Large intestine (tissue), 3 donors: ENCODE data around the gene ASTN2. TPM values are rescaled to one million over a fixed set of nuclear protein-coding genes. Genes with fewer than 3 reads are reported as not detected.
A peak's percentile ranks its signal among the peaks of the same experiment; 100 is the strongest.

ENCODE experiments used
- DNase-seq, 2 donors: peaks; one replicate each; pipeline versions ENCODE4 v3.0.0 to v3.0.0-alpha.2; 2013
- H3K27ac ChIP-seq: one replicate; pipeline ENCODE4 v1.5.1; 2013; ENCODE audit warnings: low read length
- H3K27me3 ChIP-seq: 2 replicates; pipeline ENCODE4 v1.6.1; 2013; ENCODE audit warnings: low read length; ENCODE audit not compliant: control insufficient read depth, insufficient read depth
- H3K36me3 ChIP-seq: 2 replicates; pipeline ENCODE4 v1.6.1; 2013; ENCODE audit warnings: low read length; ENCODE audit not compliant: control insufficient read depth, insufficient read depth
- H3K4me1 ChIP-seq: one replicate; pipeline ENCODE4 v1.6.1; 2013; ENCODE audit warnings: low read length; ENCODE audit not compliant: control insufficient read depth, insufficient read depth
- H3K4me3 ChIP-seq: one replicate; pipeline ENCODE4 v1.5.1; 2013; ENCODE audit warnings: low read length
- H3K9me3 ChIP-seq: one replicate; pipeline ENCODE4 v1.6.1; 2013; ENCODE audit warnings: mild to moderate bottlenecking, low read depth, low read length, moderate library complexity; ENCODE audit not compliant: control insufficient read depth
- WGBS: methylation state at CpG from one replicate; pipeline ENCODE4 v1.1.5; 2013; ENCODE audit warnings: low lambda C conversion rate; ENCODE audit not compliant: insufficient coverage; 5-methylcytosine and 5-hydroxymethylcytosine counted together
- polyA plus RNA-seq: library from polyadenylated mRNA; unstranded; fragments of 120-200 nt; gene quantifications from one replicate; pipeline ENCODE4 v1.2.1, GENCODE V29; 2013

ASTN2 gene
- polyA plus RNA-seq, 1 donor: 11.4 TPM

DNA sequence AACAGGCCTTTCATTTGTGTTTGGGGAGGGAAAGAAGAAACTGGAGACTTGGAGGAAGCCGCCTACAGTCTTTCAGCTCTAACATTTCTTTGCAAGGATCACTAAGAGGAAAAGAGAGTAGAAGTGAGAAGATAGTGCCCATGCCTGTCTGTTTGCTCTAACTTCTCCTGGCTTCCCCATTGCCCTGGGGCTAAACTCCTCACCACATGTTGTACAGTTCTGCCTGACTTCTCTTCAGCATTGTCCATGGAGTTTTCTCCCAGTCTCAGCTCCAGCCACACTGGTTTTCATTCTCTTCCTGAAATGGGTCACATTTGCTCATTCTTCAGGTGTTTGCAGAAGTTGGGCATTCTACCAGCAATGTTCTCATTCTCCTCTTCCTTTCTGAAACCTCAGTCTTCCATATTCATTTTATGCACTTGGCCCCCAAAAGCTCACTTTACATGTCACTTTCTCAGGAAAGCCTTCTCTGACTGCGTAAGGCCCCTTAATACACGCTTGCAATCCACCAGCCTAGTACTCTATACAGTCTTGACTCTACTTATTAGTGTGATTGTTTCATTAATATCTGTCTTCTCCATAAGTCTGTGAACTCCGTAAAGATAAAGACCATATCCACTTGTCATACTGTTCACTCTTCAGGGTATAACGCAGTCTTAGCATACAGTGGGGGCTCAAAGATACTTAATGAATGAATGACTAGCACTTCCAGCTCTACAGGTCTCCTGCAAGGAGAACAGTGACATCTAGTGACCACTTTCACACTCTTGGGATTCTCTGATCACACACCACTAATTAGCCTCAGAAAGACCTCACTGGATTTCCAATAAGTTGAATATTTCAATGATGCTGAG lies 768.0 kb downstream of the ASTN2 start:
- Histone ChIP-seq H3K27me3 (no peaks in the 10 kb centered on the region), H3K4me1 (no peaks in the 10 kb centered on the region), H3K4me3 (no peak overlapping the region), H3K9me3 (no peaks in the 10 kb centered on the region), H3K36me3 (peaks cover 3% of the 10 kb centered on the region), H3K27ac (no peak overlapping the region)
- WGBS: 86% methylated on average over 2 of the region's 5 CpGs
- DNase-seq: peak; percentile 26 to 28

DNA sequence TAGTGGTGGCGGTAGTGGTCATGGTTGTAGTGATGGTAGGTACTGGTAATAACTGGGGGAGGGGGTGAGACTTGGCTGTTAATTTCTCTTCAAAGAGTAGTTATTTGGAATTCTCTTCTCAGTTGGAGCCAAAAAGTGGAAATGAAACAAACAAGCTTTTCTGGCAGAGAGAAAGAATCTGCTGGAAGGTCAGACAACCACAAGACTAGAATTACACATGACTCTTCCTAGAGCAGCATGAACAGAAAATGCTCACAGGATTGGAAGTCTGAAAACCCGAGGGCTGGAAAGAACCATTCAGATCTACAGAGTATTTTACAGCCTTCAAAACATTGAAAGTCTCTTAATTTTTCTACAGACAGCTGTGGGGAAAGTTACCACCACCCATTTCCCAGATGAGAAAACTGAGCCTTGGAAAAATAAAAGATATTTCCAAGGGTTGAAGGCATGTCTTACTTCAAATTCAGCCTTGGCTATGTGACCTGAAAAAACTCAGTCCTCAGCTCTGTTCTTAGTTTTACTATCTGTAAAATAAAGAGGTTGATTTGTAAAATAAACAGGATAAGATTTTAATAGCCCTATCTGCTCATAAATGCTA lies 770.7 kb downstream of the ASTN2 start:
- Histone ChIP-seq H3K36me3 (no peaks in the 10 kb centered on the region), H3K9me3 (no peaks in the 10 kb centered on the region), H3K27me3 (no peaks in the 10 kb centered on the region), H3K4me1 (no peaks in the 10 kb centered on the region), H3K27ac (no peak overlapping the region), H3K4me3 (no peak overlapping the region)
- DNase-seq: no peak
- WGBS: no CpG with 5 or more reads among the region's 2 CpGs

DNA sequence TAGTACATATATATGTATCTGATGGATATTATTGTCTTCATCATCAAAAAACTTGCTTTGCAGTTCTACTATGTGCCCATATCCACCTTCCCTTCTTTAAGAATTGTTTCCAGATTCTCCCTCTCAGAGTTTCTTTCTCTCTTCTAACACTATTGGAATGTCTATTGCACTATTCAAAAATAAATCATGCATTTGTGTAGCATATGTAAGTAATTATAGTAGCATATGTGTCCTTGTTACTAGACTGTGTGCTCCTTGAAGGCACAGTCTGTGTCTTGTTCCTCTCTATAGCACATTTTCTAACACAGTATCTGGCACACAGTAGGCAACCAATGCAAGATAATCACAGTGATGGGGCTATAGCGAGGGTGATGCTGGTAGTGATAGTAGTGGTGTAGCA lies 771.2 kb downstream of the ASTN2 start:
- Histone ChIP-seq H3K9me3 (no peaks in the 10 kb centered on the region), H3K36me3 (no peaks in the 10 kb centered on the region), H3K4me3 (no peak overlapping the region), H3K27me3 (no peaks in the 10 kb centered on the region), H3K27ac (no peak overlapping the region), H3K4me1 (no peaks in the 10 kb centered on the region)
- no peak for DNase-seq
- no CpG with 5 or more reads among the region's 1 CpG for WGBS

DNA sequence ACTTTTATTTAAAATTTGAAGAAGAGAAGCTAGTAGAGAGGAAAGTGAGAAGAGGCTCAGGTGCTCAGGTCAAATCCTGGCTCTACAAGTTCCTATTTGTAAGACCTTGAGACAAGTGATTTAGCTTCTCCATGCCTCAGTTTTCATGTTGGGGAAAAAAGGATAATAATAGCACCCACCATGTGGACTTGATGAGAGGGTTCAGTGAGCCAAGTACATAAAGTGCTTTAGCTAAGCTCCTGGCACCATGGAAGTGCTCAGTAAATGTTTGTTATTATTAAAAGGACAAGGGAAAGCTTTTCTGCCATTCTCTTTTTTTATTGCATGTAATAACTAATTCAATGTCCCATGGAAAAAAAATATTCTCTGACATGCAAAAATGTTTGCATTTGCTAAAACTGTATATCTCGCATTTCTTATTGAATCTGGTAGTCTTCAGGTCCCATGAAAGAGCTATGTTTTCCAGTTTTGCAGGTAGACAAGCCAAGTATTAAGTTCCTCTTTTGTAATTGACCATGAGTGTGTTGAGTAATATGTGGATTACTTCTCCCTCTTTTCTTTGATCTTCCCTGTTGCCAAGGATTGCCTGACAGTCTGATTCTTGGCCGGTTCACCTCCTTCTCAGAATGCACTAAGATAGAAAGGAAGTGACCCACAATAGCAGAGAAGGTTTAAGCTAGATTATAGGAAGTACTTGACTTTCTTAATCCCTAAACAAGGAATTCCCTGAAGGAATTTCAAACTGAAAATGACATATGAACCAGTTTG lies 773.4 kb downstream of the ASTN2 start:
- H3K4me1 ChIP-seq: no peaks in the 10 kb centered on the region

DNA sequence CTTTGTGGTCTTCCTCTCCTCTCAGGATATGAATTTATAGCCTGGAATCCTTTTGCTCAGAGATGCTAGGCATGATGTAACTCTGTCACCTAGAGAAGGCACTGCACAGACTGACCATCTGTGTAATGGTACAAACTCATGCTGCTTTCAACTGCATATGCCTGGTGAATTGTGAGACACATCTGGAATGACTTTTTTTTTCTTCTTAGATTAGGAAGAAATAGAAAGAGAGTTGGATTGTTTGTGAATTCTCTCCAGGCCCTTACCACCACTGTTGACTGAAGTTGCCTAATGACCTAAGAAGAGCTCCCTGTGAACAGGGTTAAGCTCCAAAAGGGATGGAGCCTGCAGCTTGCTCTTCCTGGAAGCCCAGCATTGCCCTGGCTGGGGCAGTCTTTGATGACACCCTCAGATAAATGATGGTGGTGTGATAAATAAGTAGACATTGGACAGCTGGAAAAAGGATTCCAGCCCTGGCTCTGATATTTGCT lies 775.6 kb downstream of the ASTN2 start:
- Histone ChIP-seq H3K27ac (no peak overlapping the region), H3K9me3 (no peaks in the 10 kb centered on the region), H3K36me3 (no peaks in the 10 kb centered on the region), H3K27me3 (no peaks in the 10 kb centered on the region), H3K4me3 (no peak overlapping the region), H3K4me1 (no peaks in the 10 kb centered on the region)
- no peak for DNase-seq

More for the DNA sequence above, 773.4 kb downstream of the ASTN2 start:
- H3K4me3 ChIP-seq: no peak overlapping the region
- no peak overlapping the region for H3K27ac ChIP-seq
- 60% methylated on average over 1 of the region's 2 CpGs for WGBS
- no peaks in the 10 kb centered on the region for H3K36me3 ChIP-seq
- no peaks in the 10 kb centered on the region for H3K9me3 ChIP-seq
- no peaks in the 10 kb centered on the region for H3K27me3 ChIP-seq
- DNase-seq: no peak

DNA sequence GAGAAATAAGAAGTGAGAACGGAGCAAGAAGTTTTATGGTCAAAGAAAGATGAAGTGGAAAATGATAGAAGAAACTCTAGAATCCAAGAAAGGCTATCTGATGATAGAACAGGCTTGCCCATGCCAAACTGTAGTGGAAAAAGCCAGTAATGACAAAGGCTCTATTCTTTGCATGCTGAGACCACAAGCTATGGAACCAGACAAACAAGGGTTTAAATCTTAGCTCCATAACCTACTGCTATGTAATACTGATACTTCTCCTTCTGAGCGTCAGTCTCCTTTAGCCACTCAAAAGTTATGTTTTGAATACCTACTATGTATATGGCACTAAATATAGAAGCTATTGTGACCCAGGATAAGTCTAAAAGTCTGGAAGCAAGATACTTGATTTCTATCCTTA lies 778.9 kb downstream of the ASTN2 start:
- no peak for DNase-seq
- H3K27ac ChIP-seq: no peak overlapping the region
- 88% methylated on average over 1 of the region's 2 CpGs for WGBS
- H3K27me3 ChIP-seq: no peaks in the 10 kb centered on the region
- no peak overlapping the region for H3K4me3 ChIP-seq
- no peaks in the 10 kb centered on the region for H3K36me3 ChIP-seq
- no peaks in the 10 kb centered on the region for H3K9me3 ChIP-seq
- no peaks in the 10 kb centered on the region for H3K4me1 ChIP-seq

DNA sequence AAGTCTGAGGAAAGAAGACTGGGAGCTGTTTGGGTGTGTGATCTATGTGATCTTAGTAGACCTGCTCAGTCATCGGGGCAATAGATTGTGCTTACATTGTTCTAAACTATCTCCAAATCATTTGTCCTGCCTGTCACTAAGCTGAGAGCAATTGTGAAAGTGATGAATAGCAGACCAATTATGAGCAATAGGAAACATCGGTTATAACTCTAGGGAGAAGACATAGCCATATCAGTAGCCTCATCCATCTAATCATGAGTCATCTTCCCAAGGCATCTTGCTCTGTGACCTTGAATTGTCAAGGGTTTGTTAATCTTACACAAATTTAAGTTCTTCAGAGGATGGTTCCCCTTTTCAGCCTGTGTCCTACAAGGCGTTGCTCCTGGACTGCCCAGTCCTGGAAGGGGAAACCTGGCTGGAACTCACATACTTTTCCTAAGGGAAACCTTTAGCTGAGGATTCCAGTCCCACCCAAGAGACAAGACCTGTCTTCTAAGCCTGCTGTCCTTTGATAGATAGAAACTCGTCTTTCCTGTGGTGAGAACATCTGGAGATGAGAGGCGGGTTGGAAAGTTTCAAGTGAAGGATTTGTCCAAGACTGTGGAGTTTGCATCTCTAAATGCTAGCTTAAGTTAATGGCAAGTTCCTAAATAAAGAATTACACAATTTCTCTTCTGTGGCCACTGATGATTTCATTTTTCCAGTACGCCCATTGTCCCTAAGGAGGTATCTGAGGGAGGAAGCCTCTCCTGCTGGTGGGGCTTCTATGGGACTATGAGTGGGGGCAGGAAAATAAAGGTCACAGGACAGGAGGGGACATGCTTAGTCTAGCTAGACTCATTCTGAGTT lies 781.6 kb downstream of the ASTN2 start:
- Histone ChIP-seq H3K27me3 (no peaks in the 10 kb centered on the region), H3K4me3 (no peak overlapping the region), H3K4me1 (no peaks in the 10 kb centered on the region), H3K36me3 (no peaks in the 10 kb centered on the region), H3K27ac (no peak overlapping the region), H3K9me3 (no peaks in the 10 kb centered on the region)
- DNase-seq: no peak
- no CpG with 5 or more reads among the region's 6 CpGs for WGBS

DNA sequence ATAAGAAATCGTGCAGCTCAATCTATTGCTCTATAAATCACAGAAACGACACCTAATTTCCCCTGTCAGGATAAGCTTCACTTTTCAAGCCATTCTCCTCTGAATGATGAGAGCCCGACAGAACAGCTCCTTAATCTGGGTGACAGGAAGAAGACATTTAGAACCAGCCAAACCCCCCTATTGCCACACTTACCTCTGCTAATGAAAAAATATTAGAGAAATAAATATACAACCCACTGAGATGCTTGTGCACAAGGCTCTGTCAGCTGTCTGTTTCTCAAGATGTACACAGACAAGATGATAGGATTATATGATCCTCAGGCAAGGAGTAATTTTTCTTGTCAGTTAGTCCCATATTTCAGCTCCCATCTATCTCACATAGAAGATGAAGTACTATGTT lies 785.2 kb downstream of the ASTN2 start:
- Histone ChIP-seq H3K4me3 (no peak overlapping the region), H3K27ac (no peak overlapping the region), H3K9me3 (no peaks in the 10 kb centered on the region), H3K27me3 (no peaks in the 10 kb centered on the region), H3K4me1 (no peaks in the 10 kb centered on the region), H3K36me3 (no peaks in the 10 kb centered on the region)
- no CpG with 5 or more reads among the region's 3 CpGs for WGBS
- DNase-seq: no peak

DNA sequence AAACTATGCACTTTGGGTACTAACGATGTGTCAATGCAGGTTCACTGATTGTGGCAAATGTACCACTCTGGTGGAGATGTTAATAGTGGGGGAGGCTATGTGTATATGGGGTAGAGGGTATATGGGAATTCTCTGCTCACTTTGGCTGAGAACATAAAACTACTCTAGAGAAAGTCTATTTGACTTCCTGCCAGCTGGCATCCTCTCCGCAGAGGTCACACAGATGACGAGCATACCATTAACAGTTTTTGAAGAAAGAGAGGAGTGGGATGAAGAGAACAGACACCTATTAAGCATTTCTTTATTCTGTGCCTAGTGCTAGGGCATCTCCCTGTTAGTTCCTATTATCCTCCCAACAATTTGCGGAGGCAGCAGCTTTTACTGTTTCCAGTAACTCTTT lies 786.1 kb downstream of the ASTN2 start:
- H3K36me3 ChIP-seq: no peaks in the 10 kb centered on the region
- 71% methylated on average over 3 of the region's 4 CpGs for WGBS
- no peak overlapping the region for H3K4me3 ChIP-seq
- no peaks in the 10 kb centered on the region for H3K27me3 ChIP-seq
- H3K9me3 ChIP-seq: no peaks in the 10 kb centered on the region
- DNase-seq: no peak
- H3K4me1 ChIP-seq: no peaks in the 10 kb centered on the region
- no peak overlapping the region for H3K27ac ChIP-seq

DNA sequence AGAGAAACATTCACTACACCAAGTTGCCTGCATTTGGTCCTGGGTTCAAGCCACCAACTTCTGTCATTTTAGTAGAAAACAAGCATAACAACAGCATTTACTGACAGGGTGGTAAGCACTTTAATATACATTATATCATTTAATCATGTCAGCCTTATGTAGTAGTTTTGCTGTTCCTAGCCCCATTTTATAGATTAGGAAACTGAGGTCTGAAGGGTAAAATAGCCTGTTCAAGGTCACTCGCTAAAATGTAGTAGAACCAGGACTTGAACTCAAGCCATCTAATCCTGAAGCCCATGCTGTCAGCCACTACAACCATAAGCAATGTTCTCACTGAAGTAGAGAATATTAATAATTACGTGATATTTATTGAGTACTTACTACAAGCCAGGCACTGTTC lies 787.4 kb downstream of the ASTN2 start:
- DNase-seq: no peak
- H3K27ac ChIP-seq: no peak overlapping the region
- H3K4me1 ChIP-seq: no peaks in the 10 kb centered on the region
- no peaks in the 10 kb centered on the region for H3K9me3 ChIP-seq
- H3K27me3 ChIP-seq: no peaks in the 10 kb centered on the region
- no CpG with 5 or more reads among the region's 2 CpGs for WGBS
- no peaks in the 10 kb centered on the region for H3K36me3 ChIP-seq
- H3K4me3 ChIP-seq: no peak overlapping the region
